HL-60 (cell line): ENCODE results near the gene MPST.

ENCODE experiments used
- DNase-seq, 2 experiments: peaks; one replicate each; pipeline ENCODE4 v3.0.0-alpha.2; 2010 to 2020; ENCODE audit warnings: low read depth in 1 of 2, low spot score in 1 of 2
- H3K27ac ChIP-seq: fragments of 250-450 bp; sonication (Bioruptor Pico); replicated peaks from 2 replicates; pipeline ENCODE4 v1.5.1; 2020; ENCODE audit warnings: mild to moderate bottlenecking, moderate library complexity
- H3K27me3 ChIP-seq: fragments of 250-450 bp; sonication (Bioruptor Pico); 2 replicates; pipeline ENCODE4 v1.5.1; 2021; ENCODE audit warnings: mild to moderate bottlenecking, moderate library complexity; ENCODE audit not compliant: insufficient read depth, poor library complexity, severe bottlenecking
- H3K4me3 ChIP-seq: replicated peaks from 2 replicates; pipeline ENCODE4 v1.5.1; 2011; ENCODE audit warnings: mild to moderate bottlenecking, control low read depth, low read length; ENCODE audit not compliant: insufficient read depth
- GABPA ChIP-seq: IDR thresholded peaks from 2 replicates; pipeline ENCODE4 v1.6.1; 2012; ENCODE audit warnings: low read depth
- POLR2AphosphoS5 ChIP-seq: IDR thresholded peaks from 2 replicates; pipeline ENCODE4 v1.6.1; 2012; ENCODE audit warnings: low read depth
- SPI1 ChIP-seq: IDR thresholded peaks from 2 replicates; pipeline ENCODE4 v1.6.1; 2012; ENCODE audit warnings: low read depth, mild to moderate bottlenecking, borderline replicate concordance
- TF ChIP-seq, protein P1 (sequence below): IDR thresholded peaks from 2 replicates; pipeline ENCODE4 v1.6.1; 2012; ENCODE audit warnings: low read depth; ENCODE audit not compliant: insufficient replicate concordance
- TF ChIP-seq, protein P2 (sequence below): IDR thresholded peaks from one replicate; pipeline ENCODE4 v1.5.1; 2011; ENCODE audit warnings: low read length, control low read depth, inconsistent platforms; ENCODE audit not compliant: insufficient read depth

The MPST gene

DNA sequence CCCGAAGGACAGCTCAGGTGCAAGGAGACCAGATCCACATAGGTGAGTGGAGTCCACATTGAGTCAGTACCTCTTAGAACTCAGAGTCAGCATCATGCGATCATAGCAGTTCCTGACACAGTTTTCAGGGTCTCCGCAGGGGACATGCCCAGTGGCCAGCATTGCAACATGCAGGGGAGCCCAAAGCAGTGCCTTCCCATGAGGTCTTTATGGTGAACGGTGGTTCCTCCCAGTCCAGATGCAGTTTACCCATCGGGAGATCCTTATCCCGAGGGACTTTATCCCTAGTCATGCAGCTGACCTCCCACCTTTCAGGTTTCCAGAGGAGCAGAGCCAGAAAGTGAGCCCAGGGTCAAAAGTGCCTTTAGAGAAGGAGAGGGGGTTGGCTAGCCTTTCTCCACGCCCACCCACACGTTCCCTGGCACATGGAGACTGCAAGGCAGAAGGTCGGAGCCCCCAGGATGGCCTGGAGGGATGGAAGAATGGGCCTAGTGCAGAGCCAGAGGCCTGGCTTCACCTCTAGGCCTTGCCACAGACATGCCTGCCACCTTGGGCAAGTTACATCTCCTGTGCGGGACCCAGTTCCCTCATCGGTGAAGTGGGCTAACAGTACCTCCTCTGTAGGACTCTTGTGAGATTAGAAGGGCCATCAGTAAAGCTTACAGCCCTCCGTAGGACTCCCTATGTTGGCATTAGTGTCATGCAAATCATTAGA is 38.4 kb downstream of the MPST start:
- Histone ChIP-seq H3K27ac (no peak overlapping the region), H3K27me3 (peaks cover 18% of the 10 kb centered on the region), H3K4me3 (no peak overlapping the region)
- no peak for DNase-seq
- no peak for TF ChIP-seq SPI1
- TF ChIP-seq, protein P1, sequence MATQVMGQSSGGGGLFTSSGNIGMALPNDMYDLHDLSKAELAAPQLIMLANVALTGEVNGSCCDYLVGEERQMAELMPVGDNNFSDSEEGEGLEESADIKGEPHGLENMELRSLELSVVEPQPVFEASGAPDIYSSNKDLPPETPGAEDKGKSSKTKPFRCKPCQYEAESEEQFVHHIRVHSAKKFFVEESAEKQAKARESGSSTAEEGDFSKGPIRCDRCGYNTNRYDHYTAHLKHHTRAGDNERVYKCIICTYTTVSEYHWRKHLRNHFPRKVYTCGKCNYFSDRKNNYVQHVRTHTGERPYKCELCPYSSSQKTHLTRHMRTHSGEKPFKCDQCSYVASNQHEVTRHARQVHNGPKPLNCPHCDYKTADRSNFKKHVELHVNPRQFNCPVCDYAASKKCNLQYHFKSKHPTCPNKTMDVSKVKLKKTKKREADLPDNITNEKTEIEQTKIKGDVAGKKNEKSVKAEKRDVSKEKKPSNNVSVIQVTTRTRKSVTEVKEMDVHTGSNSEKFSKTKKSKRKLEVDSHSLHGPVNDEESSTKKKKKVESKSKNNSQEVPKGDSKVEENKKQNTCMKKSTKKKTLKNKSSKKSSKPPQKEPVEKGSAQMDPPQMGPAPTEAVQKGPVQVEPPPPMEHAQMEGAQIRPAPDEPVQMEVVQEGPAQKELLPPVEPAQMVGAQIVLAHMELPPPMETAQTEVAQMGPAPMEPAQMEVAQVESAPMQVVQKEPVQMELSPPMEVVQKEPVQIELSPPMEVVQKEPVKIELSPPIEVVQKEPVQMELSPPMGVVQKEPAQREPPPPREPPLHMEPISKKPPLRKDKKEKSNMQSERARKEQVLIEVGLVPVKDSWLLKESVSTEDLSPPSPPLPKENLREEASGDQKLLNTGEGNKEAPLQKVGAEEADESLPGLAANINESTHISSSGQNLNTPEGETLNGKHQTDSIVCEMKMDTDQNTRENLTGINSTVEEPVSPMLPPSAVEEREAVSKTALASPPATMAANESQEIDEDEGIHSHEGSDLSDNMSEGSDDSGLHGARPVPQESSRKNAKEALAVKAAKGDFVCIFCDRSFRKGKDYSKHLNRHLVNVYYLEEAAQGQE = no peak
- TF ChIP-seq GABPA = no peak
- TF ChIP-seq POLR2AphosphoS5 = no peak
- TF ChIP-seq, protein P2, sequence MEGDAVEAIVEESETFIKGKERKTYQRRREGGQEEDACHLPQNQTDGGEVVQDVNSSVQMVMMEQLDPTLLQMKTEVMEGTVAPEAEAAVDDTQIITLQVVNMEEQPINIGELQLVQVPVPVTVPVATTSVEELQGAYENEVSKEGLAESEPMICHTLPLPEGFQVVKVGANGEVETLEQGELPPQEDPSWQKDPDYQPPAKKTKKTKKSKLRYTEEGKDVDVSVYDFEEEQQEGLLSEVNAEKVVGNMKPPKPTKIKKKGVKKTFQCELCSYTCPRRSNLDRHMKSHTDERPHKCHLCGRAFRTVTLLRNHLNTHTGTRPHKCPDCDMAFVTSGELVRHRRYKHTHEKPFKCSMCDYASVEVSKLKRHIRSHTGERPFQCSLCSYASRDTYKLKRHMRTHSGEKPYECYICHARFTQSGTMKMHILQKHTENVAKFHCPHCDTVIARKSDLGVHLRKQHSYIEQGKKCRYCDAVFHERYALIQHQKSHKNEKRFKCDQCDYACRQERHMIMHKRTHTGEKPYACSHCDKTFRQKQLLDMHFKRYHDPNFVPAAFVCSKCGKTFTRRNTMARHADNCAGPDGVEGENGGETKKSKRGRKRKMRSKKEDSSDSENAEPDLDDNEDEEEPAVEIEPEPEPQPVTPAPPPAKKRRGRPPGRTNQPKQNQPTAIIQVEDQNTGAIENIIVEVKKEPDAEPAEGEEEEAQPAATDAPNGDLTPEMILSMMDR = no peak

DNA sequence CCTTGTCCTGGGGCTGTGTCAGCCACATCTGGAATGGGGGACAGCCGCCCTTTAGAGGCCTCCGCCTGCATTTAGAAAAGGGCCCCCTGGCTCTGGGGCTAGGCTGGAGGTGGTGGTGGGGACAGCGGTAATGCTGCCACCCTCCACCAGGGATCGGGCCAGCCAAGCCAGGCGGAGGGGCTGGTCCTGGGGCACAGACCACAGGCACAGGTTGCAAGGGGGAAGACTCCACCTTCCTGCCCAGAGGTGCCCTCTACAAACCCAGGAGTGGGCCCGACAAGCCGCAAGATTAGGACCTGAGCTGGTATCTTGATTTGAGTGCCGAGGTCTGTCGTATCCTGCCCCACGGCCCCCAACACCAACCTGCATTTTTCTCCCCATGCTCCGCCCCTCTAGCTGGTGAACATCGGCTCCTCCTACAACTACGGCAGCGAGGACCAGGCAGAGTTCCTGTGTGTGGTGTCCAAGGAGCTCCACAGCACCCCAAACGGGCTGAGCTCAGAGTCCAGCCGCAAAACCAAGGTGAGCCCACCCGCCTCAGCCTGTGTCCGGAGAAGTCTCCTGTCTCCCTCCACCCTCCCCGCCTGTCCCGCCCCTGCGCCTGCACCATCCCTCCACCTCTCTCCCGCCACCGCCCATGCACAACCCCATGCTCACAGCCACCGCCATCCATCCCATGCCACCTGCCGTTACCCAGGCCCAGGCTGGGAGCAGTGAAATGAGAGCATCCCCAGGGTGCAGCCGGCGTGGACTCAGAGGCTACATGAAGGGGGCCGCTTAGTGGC is 39.6 kb downstream of the MPST start:
- Histone ChIP-seq H3K27me3 (peaks cover 21% of the 10 kb centered on the region), H3K4me3 (no peak overlapping the region), H3K27ac (no peak overlapping the region)
- no peak for DNase-seq
- TF ChIP-seq SPI1 (no peak), GABPA (no peak), POLR2AphosphoS5 (no peak)
- TF ChIP-seq, protein P1 = no peak
- TF ChIP-seq, protein P2 = no peak

DNA sequence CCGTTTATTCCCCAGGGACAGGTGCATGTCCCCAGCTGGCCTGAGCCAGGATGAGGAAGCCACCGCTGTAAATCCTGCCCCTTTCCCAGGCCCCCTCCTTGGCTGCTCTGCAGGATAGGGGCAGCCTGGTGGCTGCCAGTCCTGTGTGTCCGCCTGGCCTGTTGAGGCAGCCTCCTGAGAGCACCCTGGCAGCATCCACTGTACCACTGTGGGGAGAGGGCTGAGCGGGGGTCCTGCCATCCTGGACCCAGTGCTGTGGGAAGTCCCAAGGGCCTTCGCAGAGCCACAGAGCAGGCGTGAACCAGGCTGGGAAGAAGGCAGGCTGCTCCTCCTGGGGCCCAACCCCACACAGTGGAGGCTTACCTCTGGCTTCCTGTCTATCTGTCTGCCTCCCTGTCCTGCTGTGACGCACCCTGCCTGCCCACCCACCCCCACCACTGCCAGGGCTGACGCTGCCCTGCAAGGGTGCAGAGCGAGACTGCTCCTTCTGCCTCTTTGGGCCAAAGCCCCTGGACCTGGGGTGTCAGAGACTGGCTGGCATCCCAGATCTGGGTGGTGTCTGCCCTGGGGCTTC is 40.4 kb downstream of the MPST start:
- H3K27ac ChIP-seq = no peak overlapping the region
- DNase-seq = no peak
- H3K4me3 ChIP-seq = no peak overlapping the region
- TF ChIP-seq GABPA (no peak), POLR2AphosphoS5 (no peak), SPI1 (no peak)
- TF ChIP-seq, protein P1 = no peak
- TF ChIP-seq, protein P2 = no peak
- peaks cover 21% of the 10 kb centered on the region for H3K27me3 ChIP-seq
